HepG2 (cell line): ENCODE data around the gene DCST2. TPM values are rescaled to one million over a fixed set of nuclear protein-coding genes. Genes with fewer than 3 reads are reported as not detected.

Source experiments
- DMAP1 ChIP-seq: IDR thresholded peaks from 2 replicates; pipeline ENCODE4 v1.6.1; 2016
- GMEB2 ChIP-seq: IDR thresholded peaks from 2 replicates; pipeline ENCODE4 v1.6.1; 2016; ENCODE audit warnings: missing biosample characterization, missing genetic modification reagents, low read depth
- ISX ChIP-seq: sonication (generic); formaldehyde crosslinking; conservative IDR thresholded peaks from 2 replicates; pipeline ENCODE4 v1.5.0; 2020; ENCODE audit warnings: missing genetic modification reagents
- RAD51 ChIP-seq: fragments of 450-650 bp; IDR thresholded peaks from 2 replicates; pipeline ENCODE4 v1.6.1; 2016; ENCODE audit warnings: borderline replicate concordance
- RELA ChIP-seq: sonication (generic); formaldehyde crosslinking; IDR thresholded peaks from 2 replicates; pipeline ENCODE4 v1.4.0; 2020; ENCODE audit warnings: missing genetic modification reagents
- SNAPC4 ChIP-seq: sonication (generic); formaldehyde crosslinking; IDR thresholded peaks from 2 replicates; pipeline ENCODE4 v1.4.0; 2020; ENCODE audit warnings: mild to moderate bottlenecking, missing genetic modification reagents
- THAP8 ChIP-seq: sonication (generic); formaldehyde crosslinking; IDR thresholded peaks from 2 replicates; pipeline ENCODE4 v1.5.1; 2020; ENCODE audit warnings: missing genetic modification reagents, mild to moderate bottlenecking, borderline replicate concordance
- USF2 ChIP-seq, 2 experiments: sonication (generic) in 1 of 2; formaldehyde crosslinking in 1 of 2; IDR thresholded peaks; 2 replicates each; pipeline versions ENCODE4 v1.5.1 to v1.6.1; 2011 to 2020; ENCODE audit warnings: borderline replicate concordance in 1 of 2, low read depth in 1 of 2, low read length in 1 of 2, mild to moderate bottlenecking in 1 of 2, missing genetic modification reagents in 1 of 2, moderate library complexity in 1 of 2
- ZBTB42 ChIP-seq: sonication (generic); formaldehyde crosslinking; IDR thresholded peaks from 2 replicates; pipeline ENCODE4 v1.5.0; 2020; ENCODE audit warnings: mild to moderate bottlenecking, missing genetic modification reagents
- ZNF503 ChIP-seq: sonication (generic); formaldehyde crosslinking; IDR thresholded peaks from 2 replicates; pipeline ENCODE4 v1.4.0; 2020; ENCODE audit warnings: missing genetic modification reagents
- ZNF639 ChIP-seq: conservative IDR thresholded peaks from 2 replicates; pipeline ENCODE4 v1.6.1; 2018; ENCODE audit warnings: missing genetic modification reagents
- ZNF878 ChIP-seq: sonication (generic); formaldehyde crosslinking; IDR thresholded peaks from 2 replicates; pipeline ENCODE4 v1.8.1; 2023; ENCODE audit warnings: mild to moderate bottlenecking, missing genetic modification reagents, moderate library complexity
- polyA plus RNA-seq, 8 experiments: library from polyadenylated mRNA; depleted of rRNA in 3 of 8; stranded (reverse) in 7 of 8; unstranded in 1 of 8; fragments of >200 nt; fragmentation: Illumina TruSeq in 4 of 8; extraction: Trizol in 4 of 8; gene quantifications; 2 replicates each; pipeline versions ENCODE4 v1.2.1 to v1.2.3, GENCODE V29; 2011 to 2016; ENCODE audit warnings: low read depth in 4 of 8, missing spikeins in 1 of 8, mixed read lengths in 1 of 8; ENCODE audit not compliant: insufficient read depth in 1 of 8
- total RNA-seq, 5 experiments: library from RNA; depleted of rRNA; stranded (reverse); fragments of >200 nt; fragmentation: Illumina TruSeq; extraction: Trizol; gene quantifications; 2 replicates each; pipeline ENCODE4 v1.2.3, GENCODE V29; 2016; ENCODE audit warnings: low read depth in 1 of 5

Gene DCST2
- total and polyA plus RNA-seq, 2 of the 13 experiments (the other 11 are each of a cell fraction or from before 2014, with no cell fraction given): 0.74 TPM; not detected in 1

GRCh38 chr1:155050560-155051341 lies 17.2 kb upstream of the DCST2 start, which contains the start of gene ADAM15 (continued):
- TF ChIP-seq SNAPC4 (no peak), USF2 (IDR thresholded peaks at IDR 0.05; ENCODE audit: low read depth, low read length) (no peak), USF2 (CRISPR knock-in tag; IDR thresholded peaks at IDR 0.05; ENCODE audit: borderline replicate concordance) (0 out of 2 replicates have a peak, but pooled peaks have one; percentile 12), DMAP1 (peak; percentile 70), THAP8 (CRISPR knock-in tag) (peak; percentile 85; the same call in 1 of the 2 replicates), RELA (no peak), ISX (CRISPR knock-in tag) (no peak), ZNF639 (CRISPR knock-in tag) (no peak), ZNF878 (CRISPR knock-in tag) (no peak), RAD51 (no peak), GMEB2 (CRISPR knock-in tag) (no peak), ZNF503 (CRISPR knock-in tag) (no peak), ZBTB42 (CRISPR knock-in tag) (peak; percentile 60; the same call in 1 of the 2 replicates)
